Endothelial cell of umbilical vein (primary cell): ENCODE results near the gene RMND5A. TPM values are rescaled to one million over a fixed set of nuclear protein-coding genes. Genes with fewer than 3 reads are reported as not detected.
"Not testable (repeated sequence)": the region's sequence is repeated elsewhere in the genome, so short reads cannot be mapped to it uniquely, and the experiment has no call there.

ENCODE experiments used
- BruUV-seq: library from RNA; stranded (reverse); fragments of 400-500 nt; replicated peaks from 2 replicates; lab custom pipeline; 2021; lab: Mats Ljungman, UMichigan
- CTCF ChIA-PET: fragments of 300-600, 350-600 bp; sonication (Branson Sonifier 250); formaldehyde crosslinking; loops from one replicate; lab custom pipeline; 2021; ENCODE audit warnings: antibody characterized with exemption, inconsistent platforms; lab: Charles Lee
- POLR2A ChIA-PET: fragments of 300-600, 350-600 bp; sonication (Branson Sonifier 250); formaldehyde crosslinking; loops from one replicate; lab custom pipeline; 2021; ENCODE audit warnings: antibody characterized with exemption, inconsistent platforms; lab: Charles Lee
- DNase-seq: peaks from one replicate; pipeline ENCODE4 v3.0.0-alpha.2; 2011; ENCODE audit warnings: low read depth, low spot score
- FAIRE-seq: peaks from 2 replicates; lab custom pipeline; 2011; peaks lifted over from hg19 to GRCh38; lab: Jason Lieb, UNC
- H2AFZ ChIP-seq: 2 replicates; pipeline ENCODE4 v1.6.0; 2012; ENCODE audit warnings: low read depth, low read length, control low read depth, inconsistent platforms
- H3K27ac ChIP-seq: 2 replicates; pipeline ENCODE4 v1.5.1; 2011; ENCODE audit warnings: low read depth, mild to moderate bottlenecking, control low read depth, low read length, moderate library complexity; ENCODE audit not compliant: insufficient read depth
- H3K27me3 ChIP-seq, 2 experiments: 2 replicates each; pipeline versions ENCODE4 v1.6.0 to v1.6.1; 2011; ENCODE audit warnings: low read length in 2 of 2, mixed read lengths in 1 of 2; ENCODE audit not compliant: control insufficient read depth in 2 of 2, insufficient read depth in 2 of 2
- H3K36me3 ChIP-seq, 2 experiments: 2 replicates in 1 of 2; 3 replicates in 1 of 2; pipeline ENCODE4 v1.5.1; 2011; ENCODE audit warnings: low read length in 2 of 2, mild to moderate bottlenecking in 1 of 2, moderate library complexity in 1 of 2; ENCODE audit not compliant: control insufficient read depth in 2 of 2, insufficient read depth in 2 of 2; ENCODE audit errors: extremely low read depth in 1 of 2
- H3K4me1 ChIP-seq: 3 replicates; pipeline ENCODE4 v1.5.1; 2011; ENCODE audit warnings: mild to moderate bottlenecking, low read length; ENCODE audit not compliant: control insufficient read depth, insufficient read depth; ENCODE audit errors: extremely low read depth
- H3K4me2 ChIP-seq: 2 replicates; pipeline ENCODE4 v1.6.1; 2011; ENCODE audit warnings: low read length, control low read depth, mixed read lengths; ENCODE audit not compliant: insufficient read depth
- H3K4me3 ChIP-seq, 3 experiments: fragments of 200-600 bp in 1 of 3; sonication (generic), shearing (Covaris generic) in 1 of 3; replicated peaks in 1 of 3; 2 replicates each; pipeline ENCODE4 v1.5.1; 2011 to 2016; ENCODE audit warnings: control low read depth in 3 of 3, low read length in 3 of 3, mild to moderate bottlenecking in 2 of 3, inconsistent platforms in 1 of 3, low read depth in 1 of 3, moderate library complexity in 1 of 3; ENCODE audit not compliant: insufficient read depth in 1 of 3
- H3K79me2 ChIP-seq: 2 replicates; pipeline ENCODE4 v1.6.0; 2012; ENCODE audit warnings: low read length, inconsistent platforms; ENCODE audit not compliant: control insufficient read depth, insufficient read depth
- H3K9ac ChIP-seq: replicated peaks from 2 replicates; pipeline ENCODE3; 2011; ENCODE audit warnings: low read length, control low read depth; ENCODE audit not compliant: insufficient read depth; ENCODE audit errors: extremely low read depth
- H3K9me1 ChIP-seq: replicated peaks from 3 replicates; pipeline ENCODE4 v1.6.0; 2011; ENCODE audit warnings: mild to moderate bottlenecking, low read length; ENCODE audit not compliant: control insufficient read depth, insufficient read depth; ENCODE audit errors: extremely low read depth
- H3K9me3 ChIP-seq: replicated peaks from 2 replicates; pipeline ENCODE4 v1.5.1; 2012; ENCODE audit warnings: low read length, inconsistent platforms; ENCODE audit not compliant: control insufficient read depth, insufficient read depth
- H4K20me1 ChIP-seq: replicated peaks from 2 replicates; pipeline ENCODE3; 2011; ENCODE audit warnings: mild to moderate bottlenecking, low read length; ENCODE audit not compliant: control insufficient read depth, insufficient read depth; ENCODE audit errors: extremely low read depth
- CTCF ChIP-seq, 2 donors: IDR thresholded peaks; 1 replicate in 1 of 2; 2 replicates in 1 of 2; pipeline ENCODE4 v1.5.1; 2011; ENCODE audit warnings: low read length in 2 of 2, mild to moderate bottlenecking in 2 of 2, moderate library complexity in 2 of 2, control low read depth in 1 of 2, inconsistent platforms in 1 of 2, low read depth in 1 of 2; ENCODE audit not compliant: insufficient read depth in 1 of 2; ENCODE audit errors: extremely low read depth in 1 of 2
- EZH2 ChIP-seq: IDR thresholded peaks from 2 replicates; pipeline ENCODE4 v1.6.1; 2012; ENCODE audit warnings: borderline replicate concordance, low read depth, mild to moderate bottlenecking, moderate library complexity, low read length, inconsistent platforms; ENCODE audit not compliant: severe bottlenecking
- FOS ChIP-seq: IDR thresholded peaks from 2 replicates; pipeline ENCODE4 v1.6.1; 2011; ENCODE audit warnings: mild to moderate bottlenecking, low read length, moderate library complexity, borderline replicate concordance; ENCODE audit not compliant: insufficient read depth
- GATA2 ChIP-seq: IDR thresholded peaks from 2 replicates; pipeline ENCODE4 v1.7.0; 2011; ENCODE audit warnings: low read depth, mild to moderate bottlenecking, moderate library complexity, mixed read lengths, low read length; ENCODE audit not compliant: insufficient read length, insufficient read depth
- JUN ChIP-seq: IDR thresholded peaks from 2 replicates; pipeline ENCODE4 v1.6.1; 2011; ENCODE audit warnings: borderline replicate concordance, low read depth; ENCODE audit not compliant: insufficient read length, insufficient read depth
- MAX ChIP-seq: IDR thresholded peaks from 2 replicates; pipeline ENCODE4 v1.6.1; 2011; ENCODE audit not compliant: insufficient read depth, insufficient read length
- MYC ChIP-seq: IDR thresholded peaks from one replicate; pipeline ENCODE4 v1.6.1; 2011; ENCODE audit warnings: mild to moderate bottlenecking, low read depth, low read length
- POLR2A ChIP-seq: IDR thresholded peaks from 2 replicates; pipeline ENCODE4 v1.6.1; 2012; ENCODE audit warnings: low read depth, mild to moderate bottlenecking, control low read depth, low read length
- POLR2AphosphoS5 ChIP-seq: IDR thresholded peaks from 2 replicates; pipeline ENCODE4 v1.6.1; 2012; ENCODE audit warnings: low read depth, mild to moderate bottlenecking, control low read depth, low read length, moderate library complexity; ENCODE audit not compliant: insufficient read depth
- dilution Hi-C: fragments of 300-500 bp; cut with MboI; formaldehyde crosslinking; loops from one replicate; pipeline ENCODE4 v1.15.0; 2019; ENCODE audit warnings: low sequenced_read_pairs; ENCODE audit not compliant: extremely low pct_ligation_motif_present
- intact Hi-C: fragments of 100-400 bp; cut with micrococcal nuclease; formaldehyde crosslinking; loops from one replicate; pipeline ENCODE4 v1.10.0; 2022
- polyA plus RNA-seq, 4 experiments: library from polyadenylated mRNA; depleted of rRNA in 3 of 4; stranded (reverse) in 3 of 4; unstranded in 1 of 4; fragments of >200 nt; gene quantifications; 2 replicates each; pipeline versions ENCODE4 v1.2.1 to v1.2.3, GENCODE V29; 2011 to 2012; ENCODE audit warnings: missing spikeins in 1 of 4
- total RNA-seq: library from RNA; stranded (reverse); gene quantifications from 2 replicates; pipeline ENCODE4 v1.2.3, GENCODE V29; 2021

The RMND5A gene
- total and polyA plus RNA-seq, 2 donors (not counting 3 experiments of a cell fraction or from before 2014, with no cell fraction given), result 10.8 to 21.5 TPM

- H3K4me2 ChIP-seq, CTCF ChIA-PET, H3K4me3 ChIP-seq, H3K36me3 ChIP-seq, H4K20me1 ChIP-seq, POLR2A ChIA-PET, H3K27ac ChIP-seq, H3K9me3 ChIP-seq, H3K79me2 ChIP-seq, intact Hi-C loops, H3K4me1 ChIP-seq, DNase-seq, dilution Hi-C loops, BruUV-seq, FAIRE-seq, H3K9ac ChIP-seq, H3K27me3 ChIP-seq, H3K9me1 ChIP-seq, H2AFZ ChIP-seq: not testable (repeated sequence)
Observed at GRCh38 chr2:86741889-86742498, 21.9 kb downstream of the RMND5A start.

- CTCF ChIA-PET, result no interaction called here
- Histone ChIP-seq H3K4me3 (no peak overlapping the region), H4K20me1 (no peaks in the 10 kb centered on the region), H3K9me3 (no peaks in the 10 kb centered on the region), H3K4me1 (no peaks in the 10 kb centered on the region), H3K27ac (no peak overlapping the region), H3K9ac (no peak overlapping the region), H3K36me3 (no peaks in the 10 kb centered on the region), H3K4me2 (no peak overlapping the region), H2AFZ (no peak overlapping the region), H3K27me3 (no peaks in the 10 kb centered on the region), H3K9me1 (no peaks in the 10 kb centered on the region), H3K79me2 (peaks cover 2% of the 10 kb centered on the region)
- TF ChIP-seq POLR2AphosphoS5 (no peak), EZH2 (no peak), MYC (no peak), FOS (no peak), POLR2A (no peak), CTCF (IDR thresholded peaks at IDR 0.05; ENCODE audit: extremely low read depth in 1 of 2, insufficient read depth in 1 of 2, low read depth in 1 of 2, low read length in 2 of 2) (no peak), MAX (no peak), GATA2 (no peak), JUN (no peak)
- intact Hi-C loops, result no loop called here
- no peak for FAIRE-seq
- POLR2A ChIA-PET, result no interaction called here
- no TSS peak for BruUV-seq
- dilution Hi-C loops, result no loop called here
- DNase-seq, result no peak
Observed at GRCh38 chr2:86744152-86744551, 24.1 kb downstream of the RMND5A start.
